ENCODE data around the gene NFATC3. TPM values are rescaled to one million over a fixed set of nuclear protein-coding genes. Genes with fewer than 3 reads are reported as not detected.

Gene NFATC3
- total and polyA plus RNA-seq, 10 donors = 12.4 to 89.7 (median 67.2) TPM

DNA sequence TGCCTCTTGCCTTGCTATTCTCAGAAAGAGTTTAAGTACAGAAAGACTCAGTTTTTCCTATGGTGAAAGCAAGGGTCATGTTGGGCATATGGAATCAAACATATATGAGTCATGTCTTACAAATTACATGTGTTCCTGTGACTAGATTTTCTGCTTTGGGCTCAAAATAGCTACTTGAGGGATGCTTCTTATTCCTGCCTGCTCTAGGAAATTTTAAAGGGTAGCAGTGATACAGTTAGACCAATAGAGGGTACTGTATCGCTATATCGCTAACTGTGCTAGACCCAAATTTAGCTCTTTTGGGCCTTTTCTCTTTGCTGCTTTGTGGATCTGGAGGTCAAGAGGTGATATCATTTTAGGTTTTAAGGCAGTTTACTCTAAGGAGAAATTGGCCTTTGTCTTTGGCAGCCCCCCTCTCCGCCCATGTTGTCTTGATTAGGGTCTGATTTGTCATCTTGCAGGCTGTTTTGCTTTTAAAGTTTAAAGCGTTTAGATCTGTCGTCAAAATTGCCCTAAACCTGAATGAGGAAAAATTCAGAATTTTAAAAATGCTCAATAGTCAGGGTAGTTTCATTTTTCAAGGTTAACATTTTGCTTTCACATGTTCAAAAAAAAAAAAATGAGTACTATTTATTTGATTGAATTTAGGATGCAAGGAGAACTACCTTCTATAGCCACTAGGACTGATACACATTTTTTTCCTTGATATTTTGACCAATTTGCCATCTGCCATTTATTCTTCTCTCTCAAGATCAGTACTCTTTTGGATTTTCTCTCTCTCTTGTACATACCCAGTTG is 8.8 kb downstream of the NFATC3 start:
- Histone ChIP-seq H3K9me3 (no peaks in the 10 kb centered on the region), H3K36me3 (peaks cover 0 to 8% (median 0%) of the 10 kb centered on the region in 6 donors), H3K4me3 (no peak overlapping the region), H3K27ac (peak overlapping the region in 3 of 8 donors; percentile 3 to 9 (median 5)), H3K4me1 (peaks cover 36 to 100% (median 83%) of the 10 kb centered on the region in 6 donors), H3K27me3 (replicated peaks in 1 of 7) (no peaks in the 10 kb centered on the region)
- no peak for TF ChIP-seq POLR2AphosphoS5 (IDR thresholded peaks at IDR 0.05)
- TF ChIP-seq, protein P1, sequence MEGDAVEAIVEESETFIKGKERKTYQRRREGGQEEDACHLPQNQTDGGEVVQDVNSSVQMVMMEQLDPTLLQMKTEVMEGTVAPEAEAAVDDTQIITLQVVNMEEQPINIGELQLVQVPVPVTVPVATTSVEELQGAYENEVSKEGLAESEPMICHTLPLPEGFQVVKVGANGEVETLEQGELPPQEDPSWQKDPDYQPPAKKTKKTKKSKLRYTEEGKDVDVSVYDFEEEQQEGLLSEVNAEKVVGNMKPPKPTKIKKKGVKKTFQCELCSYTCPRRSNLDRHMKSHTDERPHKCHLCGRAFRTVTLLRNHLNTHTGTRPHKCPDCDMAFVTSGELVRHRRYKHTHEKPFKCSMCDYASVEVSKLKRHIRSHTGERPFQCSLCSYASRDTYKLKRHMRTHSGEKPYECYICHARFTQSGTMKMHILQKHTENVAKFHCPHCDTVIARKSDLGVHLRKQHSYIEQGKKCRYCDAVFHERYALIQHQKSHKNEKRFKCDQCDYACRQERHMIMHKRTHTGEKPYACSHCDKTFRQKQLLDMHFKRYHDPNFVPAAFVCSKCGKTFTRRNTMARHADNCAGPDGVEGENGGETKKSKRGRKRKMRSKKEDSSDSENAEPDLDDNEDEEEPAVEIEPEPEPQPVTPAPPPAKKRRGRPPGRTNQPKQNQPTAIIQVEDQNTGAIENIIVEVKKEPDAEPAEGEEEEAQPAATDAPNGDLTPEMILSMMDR (IDR thresholded peaks at IDR 0.05 in 8 of 11, conservative IDR thresholded peaks at IDR 0.05 in 3 of 11) = peak in 8 of 11 experiments; percentile 17 to 48 (median 30)
- no peak for DNase-seq
- intact Hi-C loops (cut with DNase I; ENCODE audit: low total_unique reads) = loop anchor here (10.0 kb wide), 1 partner anchor 131 kb away; no protein-coding TSS in a partner anchor
- WGBS, 5 donors = 76 to 83% (median 83%) methylated on average over 5 of the region's 5 CpGs

DNA sequence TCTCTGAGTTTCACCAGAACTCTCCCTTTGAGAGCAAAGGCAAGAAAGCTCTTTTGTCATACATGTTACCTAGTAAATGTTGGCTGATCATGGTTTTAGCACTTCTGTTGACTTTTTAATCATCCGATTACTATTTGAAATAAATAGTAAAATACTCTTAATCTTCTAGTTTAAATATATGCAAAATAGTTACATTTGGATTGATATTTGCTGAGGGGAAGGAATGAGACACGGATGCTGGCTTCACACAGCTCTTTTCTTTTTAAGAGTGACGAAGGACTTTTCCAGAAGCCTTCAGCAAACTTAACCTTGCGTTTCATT is 9.4 kb downstream of the NFATC3 start:
- Histone ChIP-seq H3K27ac (peak overlapping the region in 1 of 8 donors; percentile 3), H3K27me3 (replicated peaks in 1 of 7) (no peaks in the 10 kb centered on the region), H3K36me3 (peaks cover 0 to 12% (median 0%) of the 10 kb centered on the region in 6 donors), H3K4me3 (no peak overlapping the region), H3K9me3 (no peaks in the 10 kb centered on the region), H3K4me1 (peaks cover 32 to 100% (median 77%) of the 10 kb centered on the region in 6 donors)
- intact Hi-C loops (cut with DNase I; ENCODE audit: low total_unique reads) = loop anchor here (10.0 kb wide), 1 partner anchor 130 kb away; no protein-coding TSS in a partner anchor
- DNase-seq = no peak
- 90 to 94% (median 92%) methylated on average over 4 of the region's 4 CpGs for WGBS, 5 donors
- TF ChIP-seq POLR2A (IDR thresholded peaks at IDR 0.05) = no peak
- TF ChIP-seq, protein P1 (IDR thresholded peaks at IDR 0.05 in 8 of 11, conservative IDR thresholded peaks at IDR 0.05 in 3 of 11) = peak in 1 of 11 experiments; percentile 11

DNA sequence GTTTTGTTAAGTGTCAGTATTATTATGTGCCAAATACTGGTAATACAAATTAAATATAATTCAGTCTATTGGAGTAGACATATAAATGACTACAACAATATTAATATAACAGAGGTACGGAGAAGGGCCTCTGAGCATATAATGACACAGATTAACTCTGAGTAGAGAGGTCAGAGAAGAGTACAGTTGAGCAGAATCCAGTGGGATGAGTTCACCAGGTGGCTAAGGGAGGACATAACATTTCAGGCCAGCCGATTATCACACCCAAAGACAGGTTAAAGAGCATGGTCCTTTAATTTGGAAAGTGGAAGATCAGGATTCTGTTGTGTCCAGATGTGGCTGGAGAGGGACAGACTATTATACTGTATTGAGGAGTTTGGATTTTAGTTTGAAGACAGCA is 11.3 kb downstream of the NFATC3 start:
- Histone ChIP-seq H3K27me3 (replicated peaks in 1 of 7) (no peaks in the 10 kb centered on the region), H3K4me3 (no peak overlapping the region), H3K4me1 (peaks cover 20 to 100% (median 71%) of the 10 kb centered on the region in 6 donors), H3K9me3 (no peaks in the 10 kb centered on the region), H3K36me3 (peaks cover 0 to 12% (median 0%) of the 10 kb centered on the region in 6 donors), H3K27ac (no peak overlapping the region)
- intact Hi-C loops (cut with DNase I; ENCODE audit: low total_unique reads) = loop anchor here (10.0 kb wide), 1 partner anchor 128 kb away; no protein-coding TSS in a partner anchor
- WGBS, 5 donors = 92 to 98% (median 94%) methylated on average over 2 of the region's 2 CpGs
- TF ChIP-seq, protein P1 (IDR thresholded peaks at IDR 0.05 in 8 of 11, conservative IDR thresholded peaks at IDR 0.05 in 3 of 11) = no peak
- TF ChIP-seq POLR2AphosphoS5 (IDR thresholded peaks at IDR 0.05) (no peak), POLR2A (IDR thresholded peaks at IDR 0.05) (no peak)
- DNase-seq = no peak

DNA sequence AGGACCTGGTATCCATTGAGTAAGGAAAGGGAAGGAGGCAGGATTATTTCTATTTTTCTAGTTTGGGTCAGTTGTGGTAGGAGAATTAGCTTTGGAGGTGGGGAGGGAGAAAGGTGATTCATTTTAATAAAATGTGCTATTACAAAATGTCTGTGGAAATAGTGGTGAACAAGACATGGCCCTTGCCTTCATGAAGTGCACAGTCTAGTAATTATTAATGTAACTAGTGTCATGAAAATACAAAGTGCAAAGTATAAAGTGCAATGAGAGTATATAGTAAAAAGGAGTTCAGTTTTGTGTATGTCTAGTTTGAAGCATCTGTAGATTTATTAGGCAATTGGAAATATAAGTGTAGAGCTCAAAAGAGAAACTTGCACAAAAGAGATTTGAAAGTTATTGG is 11.9 kb downstream of the NFATC3 start:
- Histone ChIP-seq H3K27me3 (replicated peaks in 1 of 7) (no peaks in the 10 kb centered on the region), H3K36me3 (peaks cover 0 to 12% (median 0%) of the 10 kb centered on the region in 6 donors), H3K4me1 (peaks cover 14 to 100% (median 68%) of the 10 kb centered on the region in 6 donors), H3K27ac (no peak overlapping the region), H3K9me3 (no peaks in the 10 kb centered on the region), H3K4me3 (no peak overlapping the region)
- no peak for DNase-seq
- intact Hi-C loops (cut with DNase I; ENCODE audit: low total_unique reads) = loop anchor here (10.0 kb wide), 1 partner anchor 128 kb away; no protein-coding TSS in a partner anchor
- TF ChIP-seq POLR2A (IDR thresholded peaks at IDR 0.05) = no peak
- no peak for TF ChIP-seq POLR2AphosphoS5 (IDR thresholded peaks at IDR 0.05)
- TF ChIP-seq, protein P1 (IDR thresholded peaks at IDR 0.05 in 8 of 11, conservative IDR thresholded peaks at IDR 0.05 in 3 of 11) = no peak

All from spleen (tissue), 11 donors.